ENCODE measurements around the gene SRCIN1. TPM values are rescaled to one million over a fixed set of nuclear protein-coding genes. Genes with fewer than 3 reads are reported as not detected.
"Not testable (repeated sequence)": the region's sequence is repeated elsewhere in the genome, so short reads cannot be mapped to it uniquely, and the experiment has no call there.

SRCIN1 gene
- polyA plus RNA-seq, 1 donor = 7.6 TPM

DNA sequence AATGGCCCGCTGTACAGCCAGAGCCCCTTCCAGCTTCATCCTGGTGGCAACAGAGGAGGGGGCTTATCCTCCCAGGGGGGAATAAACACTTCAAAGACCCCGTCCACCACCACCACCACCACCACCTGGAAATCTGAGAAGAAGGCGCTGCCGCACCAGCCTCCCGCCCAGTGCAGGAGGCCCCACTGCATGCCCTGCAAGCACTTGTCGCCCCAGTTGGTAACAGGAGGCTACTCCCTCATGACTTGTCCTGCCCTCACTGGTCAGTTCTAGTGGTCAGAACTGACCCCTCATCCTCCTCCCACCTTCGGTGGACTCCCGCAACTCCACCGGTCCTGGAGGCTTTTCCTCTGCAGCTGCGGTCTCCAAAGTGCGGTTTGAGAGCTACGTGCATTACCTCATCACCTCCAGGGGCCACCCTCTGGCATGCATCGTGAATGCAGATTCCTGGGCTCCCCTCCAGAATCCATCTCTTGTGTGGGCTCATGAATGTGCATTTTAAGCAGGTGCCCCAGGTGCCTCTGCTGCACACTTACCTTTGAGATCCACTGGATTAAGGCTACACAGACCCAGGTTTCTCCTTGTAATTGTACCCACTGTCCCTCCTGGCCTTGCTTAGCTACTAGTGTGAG lies 71.8 kb downstream of the SRCIN1 start:
- Histone ChIP-seq H3K4me3 (ENCODE audit: low read length) (no peak overlapping the region), H3K27me3 (ENCODE audit: control insufficient read depth, insufficient read depth, low read length) (peaks cover 49% of the 10 kb centered on the region), H3K4me1 (ENCODE audit: control insufficient read depth, insufficient read depth, low read length) (no peaks in the 10 kb centered on the region), H3K9me3 (ENCODE audit: control insufficient read depth, low read depth, low read length) (no peaks in the 10 kb centered on the region), H3K27ac (ENCODE audit: low read length) (no peak overlapping the region), H3K36me3 (ENCODE audit: control insufficient read depth, insufficient read depth, low read length) (no peaks in the 10 kb centered on the region)
- DNase-seq = no peak
- WGBS (ENCODE audit: insufficient coverage, low lambda C conversion rate) = 68% methylated on average over 4 of the region's 13 CpGs

DNA sequence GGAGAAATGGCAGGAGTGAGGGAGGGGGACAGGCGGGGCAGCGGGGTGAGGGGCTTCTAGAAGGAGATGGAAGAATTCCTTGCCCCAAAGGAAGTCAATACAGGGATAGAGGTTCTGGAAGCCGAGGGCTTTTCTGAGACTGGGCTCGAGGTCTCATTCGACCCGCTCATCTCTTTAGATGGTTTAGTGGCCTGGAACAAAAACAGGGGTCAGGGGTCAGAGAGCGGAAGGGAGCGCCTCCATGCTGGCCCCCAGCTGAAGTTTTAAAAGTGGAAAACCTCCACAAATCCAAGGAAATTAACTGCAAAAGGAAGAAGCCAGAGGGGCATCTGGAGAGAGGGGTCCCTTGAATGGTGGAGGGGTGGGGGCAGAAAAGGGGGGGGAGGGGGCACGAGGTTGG lies 72.5 kb downstream of the SRCIN1 start:
- DNase-seq = no peak
- no peak overlapping the region for H3K4me3 ChIP-seq (ENCODE audit: low read length)
- H3K4me1 ChIP-seq (ENCODE audit: control insufficient read depth, insufficient read depth, low read length) = no peaks in the 10 kb centered on the region
- peaks cover 50% of the 10 kb centered on the region for H3K27me3 ChIP-seq (ENCODE audit: control insufficient read depth, insufficient read depth, low read length)
- H3K9me3 ChIP-seq (ENCODE audit: control insufficient read depth, low read depth, low read length) = no peaks in the 10 kb centered on the region
- H3K27ac ChIP-seq (ENCODE audit: low read length) = no peak overlapping the region
- WGBS (ENCODE audit: insufficient coverage, low lambda C conversion rate) = no CpG with 5 or more reads among the region's 9 CpGs
- no peaks in the 10 kb centered on the region for H3K36me3 ChIP-seq (ENCODE audit: control insufficient read depth, insufficient read depth, low read length)

DNA sequence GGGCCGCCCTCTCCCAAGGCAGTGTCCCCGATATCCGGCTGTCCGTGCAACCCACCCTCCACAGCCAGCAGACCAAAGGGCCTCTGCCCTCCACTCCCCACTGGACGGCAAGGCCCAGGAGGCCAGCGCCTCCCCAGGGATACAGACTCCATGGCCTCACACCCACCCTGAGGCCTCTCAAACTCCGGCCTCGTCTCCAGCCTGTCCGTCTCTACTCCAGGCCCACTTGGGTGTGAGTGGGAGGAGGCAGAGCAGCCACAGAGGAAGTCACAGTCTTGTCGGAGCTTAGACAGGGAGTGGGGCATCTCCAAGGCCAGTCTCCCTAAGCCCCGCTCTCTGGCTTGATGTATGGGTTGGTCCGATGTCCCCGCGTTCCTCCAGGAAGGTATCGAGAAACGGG lies 73.3 kb downstream of the SRCIN1 start:
- Histone ChIP-seq H3K36me3 (ENCODE audit: control insufficient read depth, insufficient read depth, low read length) (no peaks in the 10 kb centered on the region), H3K4me3 (ENCODE audit: low read length) (no peak overlapping the region), H3K9me3 (ENCODE audit: control insufficient read depth, low read depth, low read length) (no peaks in the 10 kb centered on the region), H3K27me3 (ENCODE audit: control insufficient read depth, insufficient read depth, low read length) (peaks cover 53% of the 10 kb centered on the region), H3K4me1 (ENCODE audit: control insufficient read depth, insufficient read depth, low read length) (no peaks in the 10 kb centered on the region), H3K27ac (ENCODE audit: low read length) (no peak overlapping the region)
- 80% methylated on average over 5 of the region's 16 CpGs for WGBS (ENCODE audit: insufficient coverage, low lambda C conversion rate)
- DNase-seq = no peak

DNA sequence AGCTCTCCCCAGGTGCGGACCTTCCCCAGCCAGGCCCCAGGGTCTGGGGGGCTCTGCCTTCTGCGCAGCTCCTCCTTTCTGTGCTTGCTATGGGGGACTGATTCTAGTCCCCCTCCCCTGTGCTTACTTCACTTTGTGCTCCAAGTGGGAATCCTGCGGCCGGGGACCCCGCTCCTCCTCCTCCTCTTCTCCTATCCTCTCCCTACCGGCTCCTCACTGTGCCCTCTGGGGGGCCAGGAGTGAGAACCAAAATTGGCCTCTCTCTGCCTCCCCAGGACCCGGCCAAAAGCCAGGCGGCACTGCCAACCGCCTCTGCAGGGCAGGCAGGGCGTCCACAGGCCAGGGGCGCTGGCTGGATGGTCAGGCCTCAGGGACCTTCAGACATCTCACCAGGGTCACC lies 74.0 kb downstream of the SRCIN1 start:
- peaks cover 53% of the 10 kb centered on the region for H3K27me3 ChIP-seq (ENCODE audit: control insufficient read depth, insufficient read depth, low read length)
- H3K4me1 ChIP-seq (ENCODE audit: control insufficient read depth, insufficient read depth, low read length); DNase-seq; H3K36me3 ChIP-seq (ENCODE audit: control insufficient read depth, insufficient read depth, low read length); H3K27ac ChIP-seq (ENCODE audit: low read length); H3K9me3 ChIP-seq (ENCODE audit: control insufficient read depth, low read depth, low read length); H3K4me3 ChIP-seq (ENCODE audit: low read length): not testable (repeated sequence)
- no CpG with 5 or more reads among the region's 11 CpGs for WGBS (ENCODE audit: insufficient coverage, low lambda C conversion rate)

DNA sequence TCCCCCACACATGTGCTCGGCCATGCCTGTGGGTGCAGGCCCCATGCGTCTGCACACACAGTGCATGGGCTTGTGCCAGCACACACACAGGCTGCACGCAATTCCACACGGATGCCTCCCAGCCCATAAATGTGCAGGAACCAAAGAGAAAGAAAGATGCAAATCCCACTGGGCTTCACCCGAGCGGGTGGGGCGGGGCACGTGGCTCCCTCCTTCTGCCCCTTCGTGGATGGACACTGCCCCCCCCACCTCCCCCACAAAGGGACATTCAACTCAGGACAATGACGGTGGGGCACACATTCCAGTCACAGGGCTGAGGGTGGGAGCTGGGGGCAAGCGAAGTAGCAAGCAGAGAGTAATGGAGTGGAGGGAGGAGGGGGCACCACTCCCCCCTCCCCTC lies 74.9 kb downstream of the SRCIN1 start:
- not testable (repeated sequence) for H3K36me3 ChIP-seq (ENCODE audit: control insufficient read depth, insufficient read depth, low read length); DNase-seq; H3K4me3 ChIP-seq (ENCODE audit: low read length); H3K9me3 ChIP-seq (ENCODE audit: control insufficient read depth, low read depth, low read length); H3K4me1 ChIP-seq (ENCODE audit: control insufficient read depth, insufficient read depth, low read length); H3K27ac ChIP-seq (ENCODE audit: low read length)
- no CpG with 5 or more reads among the region's 11 CpGs for WGBS (ENCODE audit: insufficient coverage, low lambda C conversion rate)
- peaks cover 46% of the 10 kb centered on the region for H3K27me3 ChIP-seq (ENCODE audit: control insufficient read depth, insufficient read depth, low read length)

DNA sequence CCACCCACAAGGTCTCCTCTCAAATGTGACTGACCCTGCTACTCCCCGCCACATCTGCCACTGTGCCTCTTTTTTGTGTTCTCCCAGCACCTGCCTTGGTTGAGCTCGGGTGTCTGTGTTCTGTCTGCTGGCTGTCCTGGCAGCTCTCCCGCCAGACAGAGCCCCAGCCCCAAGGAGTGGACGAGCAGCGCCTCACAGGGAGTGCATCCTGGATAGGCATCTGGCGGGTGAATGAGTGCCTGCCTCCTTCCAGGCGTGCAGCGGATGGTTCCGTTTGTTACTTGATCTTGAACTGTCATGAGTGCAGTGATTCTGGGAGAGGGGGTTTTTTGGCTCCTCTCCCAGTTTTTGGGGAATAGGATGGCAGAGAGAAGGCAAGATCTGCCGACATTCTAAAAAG lies 77.6 kb downstream of the SRCIN1 start:
- not testable (repeated sequence) for H3K9me3 ChIP-seq (ENCODE audit: control insufficient read depth, low read depth, low read length); H3K4me1 ChIP-seq (ENCODE audit: control insufficient read depth, insufficient read depth, low read length); H3K36me3 ChIP-seq (ENCODE audit: control insufficient read depth, insufficient read depth, low read length); H3K4me3 ChIP-seq (ENCODE audit: low read length); H3K27ac ChIP-seq (ENCODE audit: low read length); DNase-seq
- peaks cover 26% of the 10 kb centered on the region for H3K27me3 ChIP-seq (ENCODE audit: control insufficient read depth, insufficient read depth, low read length)
- WGBS (ENCODE audit: insufficient coverage, low lambda C conversion rate) = no CpG with 5 or more reads among the region's 10 CpGs

DNA sequence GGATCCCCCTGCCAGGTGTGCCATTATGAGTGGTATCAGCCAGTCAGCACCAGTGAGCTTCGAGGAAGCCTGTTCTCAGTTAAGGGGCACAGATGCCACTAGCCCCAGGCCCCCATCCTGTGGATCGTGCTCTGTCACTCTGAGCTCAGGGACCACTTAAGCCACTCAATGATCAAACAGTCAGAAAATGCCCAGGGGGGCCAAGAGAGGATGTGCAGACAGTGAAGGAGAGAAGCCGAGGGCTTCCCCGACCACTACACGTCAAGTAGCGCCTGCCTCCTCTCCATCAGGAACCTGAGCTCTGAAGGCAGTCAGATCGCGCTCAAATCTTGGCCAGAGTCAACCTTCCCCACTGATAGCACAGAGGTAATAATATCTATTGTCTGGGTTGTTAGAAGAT lies 79.2 kb downstream of the SRCIN1 start:
- not testable (repeated sequence) for H3K4me1 ChIP-seq (ENCODE audit: control insufficient read depth, insufficient read depth, low read length); DNase-seq; H3K4me3 ChIP-seq (ENCODE audit: low read length); H3K36me3 ChIP-seq (ENCODE audit: control insufficient read depth, insufficient read depth, low read length); H3K27me3 ChIP-seq (ENCODE audit: control insufficient read depth, insufficient read depth, low read length); H3K27ac ChIP-seq (ENCODE audit: low read length); H3K9me3 ChIP-seq (ENCODE audit: control insufficient read depth, low read depth, low read length)
- WGBS (ENCODE audit: insufficient coverage, low lambda C conversion rate) = no CpG with 5 or more reads among the region's 8 CpGs

DNA sequence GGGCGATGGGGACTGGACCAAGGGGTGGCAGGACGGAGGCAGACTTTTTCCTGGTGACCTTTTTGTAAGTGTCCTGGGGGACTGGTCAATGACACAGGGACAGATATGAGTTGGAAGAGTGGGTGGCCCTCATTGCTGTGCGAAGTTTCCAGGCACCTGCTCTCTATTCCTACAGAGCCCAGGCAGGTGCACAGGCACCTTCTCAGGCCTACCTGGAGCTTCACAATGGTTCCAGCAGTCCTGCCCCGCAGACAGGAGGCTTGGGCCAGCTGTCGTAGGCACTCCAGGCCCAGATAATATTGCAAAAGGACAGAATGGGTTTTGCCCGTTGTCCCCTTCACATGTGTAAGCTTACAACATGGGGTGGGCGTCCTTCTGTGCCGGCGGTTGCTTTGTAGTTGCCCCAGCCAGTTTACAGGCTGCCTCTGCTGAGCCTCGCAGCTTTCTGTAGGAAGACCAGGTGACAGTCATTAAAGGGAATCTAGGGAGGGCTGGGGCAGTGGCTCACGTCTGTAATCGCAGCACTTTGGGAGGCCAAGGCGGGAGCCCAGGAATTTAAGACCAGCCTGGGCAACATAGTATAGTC lies 93.2 kb downstream of the SRCIN1 start:
- DNase-seq = no peak
- Histone ChIP-seq H3K4me3 (ENCODE audit: low read length) (no peak overlapping the region), H3K4me1 (ENCODE audit: control insufficient read depth, insufficient read depth, low read length) (peaks cover 10% of the 10 kb centered on the region), H3K27ac (ENCODE audit: low read length) (no peak overlapping the region), H3K9me3 (ENCODE audit: control insufficient read depth, low read depth, low read length) (peaks cover 3% of the 10 kb centered on the region), H3K36me3 (ENCODE audit: control insufficient read depth, insufficient read depth, low read length) (peaks cover under 1% of the 10 kb centered on the region), H3K27me3 (ENCODE audit: control insufficient read depth, insufficient read depth, low read length) (peaks cover 30% of the 10 kb centered on the region)
- WGBS (ENCODE audit: insufficient coverage, low lambda C conversion rate) = no CpG with 5 or more reads among the region's 13 CpGs

DNA sequence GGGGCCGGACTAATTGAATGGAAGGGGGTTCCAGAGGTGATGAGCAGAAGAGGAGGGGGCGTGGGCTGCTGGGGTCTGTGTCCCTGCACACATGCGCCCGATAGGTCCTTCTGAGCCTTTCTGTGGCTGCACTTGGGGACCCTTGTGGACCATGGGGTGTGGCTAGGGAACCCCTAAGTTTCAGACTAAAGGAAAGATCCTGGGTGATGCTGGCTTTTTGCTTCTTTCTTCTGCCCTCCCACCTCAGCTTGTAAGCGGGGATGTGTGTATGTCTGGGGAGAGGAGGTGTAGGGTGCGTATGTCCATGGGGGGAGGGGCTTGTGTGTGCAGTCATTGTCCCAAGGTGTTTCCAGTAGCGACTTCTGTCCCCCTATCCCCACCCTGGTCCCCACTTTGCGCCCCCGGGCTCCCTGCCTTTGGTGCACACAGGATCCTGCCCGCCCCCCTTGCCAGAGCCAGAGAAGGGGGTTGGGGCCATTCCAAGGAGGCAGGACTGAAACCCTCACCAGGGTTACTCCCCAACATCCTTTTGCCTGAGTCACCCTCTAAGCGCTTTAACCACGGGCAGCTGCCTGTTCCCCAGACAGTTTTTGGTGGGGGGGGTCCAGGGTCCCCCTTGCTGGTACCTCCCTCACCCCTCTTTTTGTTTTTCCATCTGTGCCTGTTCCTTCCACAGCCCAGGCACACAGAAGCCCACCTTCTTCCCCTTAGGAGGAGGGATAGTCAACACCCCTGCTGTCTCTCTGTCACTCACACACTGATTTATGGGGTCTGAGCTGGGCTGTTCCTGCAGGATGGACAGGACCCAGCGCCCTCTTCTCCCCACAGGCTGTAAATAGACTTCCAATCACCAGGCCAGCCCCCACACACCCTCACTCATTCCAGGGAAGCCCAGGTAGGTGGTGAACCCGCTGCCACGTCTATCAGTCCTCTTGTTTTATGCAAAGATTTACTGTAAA lies 94.3 kb downstream of the SRCIN1 start:
- Histone ChIP-seq H3K27me3 (ENCODE audit: control insufficient read depth, insufficient read depth, low read length) (peaks cover 30% of the 10 kb centered on the region), H3K36me3 (ENCODE audit: control insufficient read depth, insufficient read depth, low read length) (peaks cover 3% of the 10 kb centered on the region), H3K4me3 (ENCODE audit: low read length) (no peak overlapping the region), H3K27ac (ENCODE audit: low read length) (no peak overlapping the region), H3K9me3 (ENCODE audit: control insufficient read depth, low read depth, low read length) (peaks cover 3% of the 10 kb centered on the region), H3K4me1 (ENCODE audit: control insufficient read depth, insufficient read depth, low read length) (peaks cover 10% of the 10 kb centered on the region)
- DNase-seq = no peak
- WGBS (ENCODE audit: insufficient coverage, low lambda C conversion rate) = no CpG with 5 or more reads among the region's 15 CpGs

DNA sequence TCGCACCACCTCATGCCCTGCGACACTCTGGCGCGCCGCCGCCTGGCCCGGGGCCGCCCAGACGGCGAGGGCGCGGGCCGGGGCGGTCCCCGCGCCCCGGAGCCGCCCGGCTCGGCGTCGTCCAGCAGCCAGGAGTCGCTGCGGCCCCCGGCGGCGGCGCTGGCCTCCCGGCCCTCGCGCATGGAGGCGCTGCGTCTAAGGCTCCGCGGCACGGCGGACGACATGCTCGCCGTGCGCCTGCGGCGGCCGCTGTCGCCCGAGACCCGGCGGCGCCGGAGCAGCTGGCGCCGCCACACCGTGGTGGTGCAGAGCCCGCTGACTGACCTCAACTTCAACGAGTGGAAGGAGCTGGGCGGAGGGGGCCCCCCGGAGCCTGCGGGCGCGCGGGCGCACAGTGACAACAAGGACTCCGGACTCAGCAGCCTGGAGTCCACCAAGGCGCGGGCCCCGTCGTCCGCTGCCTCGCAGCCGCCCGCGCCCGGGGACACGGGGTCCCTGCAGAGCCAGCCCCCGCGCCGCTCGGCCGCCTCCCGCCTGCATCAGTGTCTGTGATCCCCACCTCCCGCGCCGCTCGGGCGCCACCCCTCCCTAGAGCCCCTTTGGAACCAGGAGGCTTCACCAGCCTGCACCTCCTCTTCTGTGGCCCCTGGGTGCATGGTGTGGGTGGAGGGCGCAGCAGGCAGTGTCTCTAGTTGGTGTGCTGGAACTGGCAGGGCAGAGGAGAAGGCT lies 95.2 kb downstream of the SRCIN1 start:
- H3K4me3 ChIP-seq (ENCODE audit: low read length) = no peak overlapping the region
- no CpG with 5 or more reads among the region's 86 CpGs for WGBS (ENCODE audit: insufficient coverage, low lambda C conversion rate)
- peaks cover 3% of the 10 kb centered on the region for H3K9me3 ChIP-seq (ENCODE audit: control insufficient read depth, low read depth, low read length)
- H3K36me3 ChIP-seq (ENCODE audit: control insufficient read depth, insufficient read depth, low read length) = peaks cover 3% of the 10 kb centered on the region
- DNase-seq = peak; percentile 31 to 69
- peaks cover 10% of the 10 kb centered on the region for H3K4me1 ChIP-seq (ENCODE audit: control insufficient read depth, insufficient read depth, low read length)
- peaks cover 30% of the 10 kb centered on the region for H3K27me3 ChIP-seq (ENCODE audit: control insufficient read depth, insufficient read depth, low read length)
- no peak overlapping the region for H3K27ac ChIP-seq (ENCODE audit: low read length)
